Right lung (tissue), 5 donors: ENCODE results near the gene MLF1. TPM values are rescaled to one million over a fixed set of nuclear protein-coding genes. Genes with fewer than 3 reads are reported as not detected.

Experiments used
- polyA plus RNA-seq, 5 donors: library from polyadenylated mRNA; unstranded; fragments of 120-200 nt; gene quantifications; one replicate each; pipeline versions ENCODE4 v1.2.1 to v1.2.3, GENCODE V29; 2013; ENCODE audit warnings: inconsistent platforms in 1 of 5, low replicate concordance in 1 of 5; ENCODE audit not compliant: insufficient read length in 5 of 5, insufficient read depth in 1 of 5

The MLF1 gene
- polyA plus RNA-seq, 5 donors: 54.8 to 90.4 (median 72.1) TPM

Other genes starting within 250 kb of the MLF1 start
- gene GFM1, start 73.3 kb downstream of the MLF1 start, polyA plus RNA-seq: 10 to 100 TPM; 48.2 to 62.8 (median 53.2) TPM
- 100 to 1,000 TPM; 139 to 267 (median 207) TPM for gene LXN, start 101.5 kb downstream of the MLF1 start, polyA plus RNA-seq
- gene RARRES1, start 161.3 kb downstream of the MLF1 start, polyA plus RNA-seq: 10 to 100 TPM; 31.7 to 91.7 (median 65.4) TPM
- 10 to 100 TPM; 43.7 to 60.1 (median 55.1) TPM for gene MFSD1, start 230.9 kb downstream of the MLF1 start, polyA plus RNA-seq